Measurements from ENCODE around the gene FRMPD3. TPM values are rescaled to one million over a fixed set of nuclear protein-coding genes. Genes with fewer than 3 reads are reported as not detected.

The FRMPD3 gene
- total RNA-seq, result not detected

DNA sequence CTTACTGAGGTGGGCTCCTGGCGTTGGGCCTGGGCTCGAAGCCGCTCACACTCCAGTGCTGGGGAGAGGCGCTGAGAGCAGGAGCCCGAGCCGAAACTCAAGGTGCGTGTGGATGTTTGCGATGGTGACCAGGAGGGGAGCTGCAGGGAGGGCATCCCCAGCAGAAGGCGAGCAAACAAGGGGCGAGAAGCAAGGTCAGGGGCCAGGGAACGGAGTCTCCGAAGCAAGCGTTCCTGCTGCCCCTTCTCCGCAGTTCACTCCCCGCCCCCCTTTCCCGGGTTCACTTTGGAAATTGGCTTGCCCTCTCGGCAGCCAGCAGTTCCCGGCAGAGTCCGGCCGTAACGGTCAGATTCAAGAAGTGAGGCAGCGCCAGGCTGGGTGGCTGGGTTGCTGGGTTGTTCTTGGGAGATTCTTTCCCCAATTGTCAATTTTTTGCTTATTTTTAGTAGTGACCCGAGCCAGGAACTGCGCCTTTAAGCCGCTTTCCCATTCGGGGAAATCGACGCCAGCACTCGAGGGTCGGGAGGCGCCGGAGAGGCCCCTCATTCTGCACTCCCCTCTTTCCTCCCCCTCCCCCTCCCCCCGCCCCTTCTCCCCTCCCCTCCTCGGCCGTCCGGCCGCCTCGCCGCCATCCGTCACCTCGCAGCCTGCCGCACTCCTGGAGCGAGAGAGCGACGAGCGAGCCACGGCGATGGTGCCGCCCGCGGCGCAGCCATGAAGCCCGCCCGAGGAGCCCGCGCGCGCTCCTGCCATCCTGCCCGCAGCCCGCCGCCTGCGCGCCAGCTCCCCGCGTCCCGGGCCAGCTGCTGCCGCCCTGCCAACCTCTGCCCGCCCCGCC lies at the start of gene FRMPD3:
Gene FRMPD3 (plus strand): TSS at position 655 of the 838 bp plus-strand sequence. CDS start 76,937 bp downstream, outside the sequence.
- H3K36me3 Mint-ChIP-seq, result no peaks in the 10 kb centered on the region
- peak; percentile 29 for ATAC-seq
- H3K27ac Mint-ChIP-seq, result no peak within 1 kb of the TSS
- H3K9me3 Mint-ChIP-seq (ENCODE audit: low read depth), result no peaks in the 10 kb centered on the region
- no peak for DNase-seq
- CTCF ChIA-PET, result no interaction called here
- peaks cover 16% of the 10 kb centered on the region for H3K4me1 Mint-ChIP-seq
- H3K4me3 Mint-ChIP-seq, result peak within 1 kb of the TSS; percentile 41
- H3K27me3 Mint-ChIP-seq, result peaks cover 60% of the 10 kb centered on the region

DNA sequence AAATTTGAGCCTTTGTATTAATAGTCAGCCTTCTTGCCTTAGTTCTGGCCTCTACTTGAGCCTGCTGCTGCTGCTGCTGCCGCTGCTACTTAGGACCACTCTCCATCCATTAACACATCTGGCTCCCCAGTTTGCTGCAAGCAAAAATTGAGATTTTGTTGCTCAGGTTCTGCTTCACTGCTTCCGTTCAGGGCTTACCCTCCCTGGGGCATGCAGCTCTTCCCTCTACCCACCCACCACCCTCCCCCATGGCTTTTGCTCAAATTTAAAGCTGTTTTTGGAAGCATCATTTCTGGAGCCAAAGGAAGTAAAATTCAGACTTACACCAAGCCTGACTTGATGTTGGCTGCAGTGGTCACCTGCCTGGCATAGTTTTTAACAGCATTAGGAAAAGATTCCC lies 28.9 kb upstream of the FRMPD3 start:
- H3K36me3 Mint-ChIP-seq, result no peaks in the 10 kb centered on the region
- CTCF ChIA-PET, result no interaction called here
- peaks cover 11% of the 10 kb centered on the region for H3K27me3 Mint-ChIP-seq
- no peak overlapping the region for H3K4me3 Mint-ChIP-seq
- no peaks in the 10 kb centered on the region for H3K4me1 Mint-ChIP-seq
- ATAC-seq (no peak), DNase-seq (no peak)
- no peaks in the 10 kb centered on the region for H3K9me3 Mint-ChIP-seq (ENCODE audit: low read depth)
- H3K27ac Mint-ChIP-seq, result no peak overlapping the region

DNA sequence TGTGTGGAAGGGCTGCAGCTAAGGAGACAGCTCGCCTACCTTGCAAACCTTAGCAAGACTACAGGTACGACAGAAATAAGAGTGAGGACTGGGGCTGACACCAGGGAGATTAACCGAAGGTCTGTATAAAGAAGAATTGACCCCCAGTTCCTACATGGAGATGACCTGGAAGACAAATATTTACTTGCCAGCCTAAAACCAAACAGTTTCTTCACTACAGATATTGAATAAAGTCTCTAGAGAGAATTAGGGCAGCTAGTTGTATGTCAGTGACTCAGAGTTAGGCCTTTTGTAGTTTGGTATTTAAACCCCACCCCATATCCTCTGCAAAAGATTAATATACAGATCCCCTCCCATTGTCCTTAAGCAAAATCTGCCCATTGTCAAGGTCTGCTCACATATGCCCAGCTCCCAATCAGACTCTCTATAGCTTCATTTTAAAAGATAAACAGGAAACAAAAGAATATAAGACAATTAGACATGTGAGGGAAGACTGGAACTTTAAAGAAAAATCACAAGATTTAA lies 28.1 kb upstream of the FRMPD3 start:
- no peaks in the 10 kb centered on the region for H3K36me3 Mint-ChIP-seq
- peaks cover 11% of the 10 kb centered on the region for H3K27me3 Mint-ChIP-seq
- H3K9me3 Mint-ChIP-seq (ENCODE audit: low read depth), result no peaks in the 10 kb centered on the region
- no peak for DNase-seq
- H3K4me3 Mint-ChIP-seq, result no peak overlapping the region
- no peaks in the 10 kb centered on the region for H3K4me1 Mint-ChIP-seq
- no peak overlapping the region for H3K27ac Mint-ChIP-seq
- CTCF ChIA-PET, result no interaction called here
- ATAC-seq, result no peak

DNA sequence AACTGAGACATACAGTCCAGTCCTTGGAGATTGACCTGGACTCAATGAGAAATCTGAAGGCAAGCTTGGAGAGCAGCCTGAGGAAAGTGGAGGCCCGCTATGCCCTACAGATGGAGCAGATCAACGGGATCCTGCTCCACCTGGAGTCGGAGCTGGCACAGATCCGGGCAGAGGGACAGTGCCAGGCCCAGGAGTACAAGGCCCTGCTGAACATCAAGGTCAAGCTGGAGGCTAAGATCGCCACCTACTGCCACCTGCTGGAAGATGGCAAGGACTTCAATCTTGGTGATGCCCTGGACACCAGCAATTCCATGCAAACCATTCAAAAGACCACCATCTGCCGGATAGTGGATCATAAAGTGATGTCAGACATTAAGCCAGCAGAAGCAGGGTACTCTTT lies 20.4 kb upstream of the FRMPD3 start:
- no peaks in the 10 kb centered on the region for H3K36me3 Mint-ChIP-seq
- H3K4me1 Mint-ChIP-seq, result no peaks in the 10 kb centered on the region
- CTCF ChIA-PET, result no interaction called here
- H3K27me3 Mint-ChIP-seq, result peaks cover 5% of the 10 kb centered on the region
- ATAC-seq (no peak), DNase-seq (no peak)
- H3K27ac Mint-ChIP-seq, result no peak overlapping the region
- H3K9me3 Mint-ChIP-seq (ENCODE audit: low read depth), result no peaks in the 10 kb centered on the region
- H3K4me3 Mint-ChIP-seq, result no peak overlapping the region

DNA sequence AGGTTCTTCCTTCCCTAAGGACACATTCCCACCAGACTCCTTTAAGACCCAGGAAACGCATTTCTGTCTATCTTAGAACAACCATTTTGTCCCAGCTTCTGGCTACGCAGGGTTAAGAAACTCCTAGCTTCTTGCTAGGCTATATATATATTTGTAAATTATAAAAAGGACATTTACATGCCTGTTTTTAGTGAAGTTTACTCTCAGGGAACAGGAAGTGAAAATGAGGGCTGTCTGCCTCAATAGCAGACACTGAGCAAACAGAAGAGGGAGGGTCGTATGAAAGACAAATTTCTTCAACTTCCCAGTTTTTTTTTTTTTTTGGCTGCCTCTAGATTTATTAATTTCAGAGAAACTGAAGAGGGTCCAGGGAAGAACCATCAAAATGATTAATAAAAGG lies 9.3 kb upstream of the FRMPD3 start:
- DNase-seq, result no peak
- Mint-ChIP-seq H3K4me3 (no peak overlapping the region), H3K9me3 (ENCODE audit: low read depth) (no peaks in the 10 kb centered on the region), H3K27me3 (peaks cover 16% of the 10 kb centered on the region), H3K4me1 (no peaks in the 10 kb centered on the region), H3K36me3 (no peaks in the 10 kb centered on the region), H3K27ac (no peak overlapping the region)
- CTCF ChIA-PET, result no interaction called here
- no peak for ATAC-seq

DNA sequence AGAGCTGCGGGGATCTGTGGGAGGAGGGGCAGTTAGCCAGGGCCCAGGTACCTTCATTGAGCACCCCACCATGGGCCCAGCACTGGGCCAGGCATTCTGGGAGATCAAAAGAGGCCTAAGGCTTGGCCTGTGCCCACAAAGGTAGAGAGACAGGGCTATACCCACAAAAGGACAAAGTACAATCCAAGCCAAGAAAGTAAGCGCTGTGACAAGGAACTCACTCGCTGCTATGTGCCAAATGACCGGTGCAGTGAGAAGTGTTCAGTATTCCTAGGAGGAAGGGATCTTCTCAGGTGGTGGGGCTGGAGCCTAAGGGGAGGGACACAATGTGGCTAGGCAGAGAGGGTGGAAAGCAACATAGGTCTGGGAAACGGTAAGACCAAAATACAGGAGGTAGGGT lies 8.8 kb upstream of the FRMPD3 start:
- Mint-ChIP-seq H3K4me1 (no peaks in the 10 kb centered on the region), H3K9me3 (ENCODE audit: low read depth) (no peaks in the 10 kb centered on the region), H3K27me3 (peaks cover 18% of the 10 kb centered on the region), H3K27ac (no peak overlapping the region), H3K36me3 (no peaks in the 10 kb centered on the region), H3K4me3 (no peak overlapping the region)
- CTCF ChIA-PET, result no interaction called here
- no peak for DNase-seq
- ATAC-seq, result no peak

DNA sequence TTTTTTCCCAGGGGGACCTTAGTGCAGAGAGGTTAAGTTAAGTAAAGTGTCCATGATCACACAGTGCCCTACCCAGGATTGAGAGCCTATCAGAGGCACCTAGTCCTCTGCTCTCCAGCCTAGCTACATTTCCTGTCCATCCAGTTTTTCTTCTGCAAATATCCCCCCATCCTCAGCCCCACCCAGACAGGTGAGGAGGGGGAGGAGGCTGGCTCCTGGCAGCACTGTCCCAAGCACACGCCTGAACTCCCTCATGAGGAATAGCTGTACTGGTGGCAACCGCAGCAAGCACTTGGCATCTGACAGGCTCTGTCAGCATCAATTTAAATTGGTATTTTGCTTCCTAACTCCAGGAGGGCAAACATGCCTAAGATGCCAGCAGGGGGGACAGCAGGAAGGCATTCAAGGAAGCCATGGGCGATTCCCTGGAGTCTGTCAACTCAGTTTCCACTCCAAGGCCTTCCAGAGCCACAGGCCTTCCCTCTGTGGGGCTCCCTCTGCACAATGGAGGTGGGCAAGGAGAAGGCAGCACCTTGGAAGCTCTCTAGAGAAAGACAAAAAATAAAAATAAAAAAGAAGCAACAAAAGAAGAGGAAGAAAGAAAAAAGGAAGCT lies 6.4 kb upstream of the FRMPD3 start:
- H3K4me1 Mint-ChIP-seq, result no peaks in the 10 kb centered on the region
- no peaks in the 10 kb centered on the region for H3K9me3 Mint-ChIP-seq (ENCODE audit: low read depth)
- no peaks in the 10 kb centered on the region for H3K36me3 Mint-ChIP-seq
- DNase-seq (no peak), ATAC-seq (no peak)
- H3K4me3 Mint-ChIP-seq, result no peak overlapping the region
- CTCF ChIA-PET, result no interaction called here
- no peak overlapping the region for H3K27ac Mint-ChIP-seq
- H3K27me3 Mint-ChIP-seq, result peaks cover 28% of the 10 kb centered on the region

DNA sequence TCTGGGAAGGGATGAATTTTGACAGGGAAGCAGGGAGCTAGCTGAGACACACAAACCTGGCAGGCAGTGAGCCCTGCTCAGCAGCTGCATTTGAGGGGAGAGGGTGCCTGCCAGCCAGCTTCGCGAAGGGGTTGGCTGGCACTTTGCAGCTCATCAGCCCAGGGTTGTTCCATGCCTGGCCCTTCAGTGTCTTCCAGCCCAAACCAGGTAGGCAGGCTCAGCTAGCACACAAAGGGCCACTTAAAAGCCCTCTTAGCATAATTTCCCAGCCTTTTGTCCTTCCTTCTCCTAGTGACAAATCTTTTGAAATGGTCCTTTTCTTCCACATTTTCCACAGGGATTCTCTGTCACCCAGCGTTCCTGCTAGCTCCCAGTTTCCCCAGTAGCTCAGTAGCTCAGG lies 4.3 kb upstream of the FRMPD3 start:
- H3K27me3 Mint-ChIP-seq, result peaks cover 37% of the 10 kb centered on the region
- no peaks in the 10 kb centered on the region for H3K36me3 Mint-ChIP-seq
- H3K4me3 Mint-ChIP-seq, result no peak overlapping the region
- H3K27ac Mint-ChIP-seq, result no peak overlapping the region
- no peak for ATAC-seq
- CTCF ChIA-PET, result no interaction called here
- DNase-seq, result no peak
- peaks cover 4% of the 10 kb centered on the region for H3K4me1 Mint-ChIP-seq
- no peaks in the 10 kb centered on the region for H3K9me3 Mint-ChIP-seq (ENCODE audit: low read depth)

DNA sequence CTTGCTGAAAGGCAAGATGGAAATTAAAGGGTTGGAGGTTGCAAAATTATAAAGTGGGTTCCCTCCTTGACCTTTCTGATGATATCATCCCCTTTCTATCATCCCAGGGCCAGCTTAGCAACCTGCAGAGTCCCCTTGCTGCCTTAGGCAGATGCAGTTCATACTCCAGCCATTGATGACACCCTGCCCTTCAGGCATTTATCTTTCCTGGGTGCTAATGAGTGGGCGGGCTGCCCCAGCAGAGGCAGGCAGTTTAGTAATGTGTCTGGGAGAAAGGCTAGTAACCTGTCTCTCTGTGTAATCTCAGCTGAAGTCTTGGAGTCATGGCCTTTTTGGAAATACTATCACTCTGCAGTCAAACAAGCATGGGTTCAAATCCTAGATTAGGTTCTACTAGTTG lies 3.8 kb upstream of the FRMPD3 start:
- DNase-seq (no peak), ATAC-seq (no peak)
- Mint-ChIP-seq H3K27me3 (peaks cover 41% of the 10 kb centered on the region), H3K4me1 (peaks cover 7% of the 10 kb centered on the region), H3K9me3 (ENCODE audit: low read depth) (no peaks in the 10 kb centered on the region), H3K36me3 (no peaks in the 10 kb centered on the region), H3K27ac (no peak overlapping the region), H3K4me3 (no peak overlapping the region)
- CTCF ChIA-PET, result no interaction called here

DNA sequence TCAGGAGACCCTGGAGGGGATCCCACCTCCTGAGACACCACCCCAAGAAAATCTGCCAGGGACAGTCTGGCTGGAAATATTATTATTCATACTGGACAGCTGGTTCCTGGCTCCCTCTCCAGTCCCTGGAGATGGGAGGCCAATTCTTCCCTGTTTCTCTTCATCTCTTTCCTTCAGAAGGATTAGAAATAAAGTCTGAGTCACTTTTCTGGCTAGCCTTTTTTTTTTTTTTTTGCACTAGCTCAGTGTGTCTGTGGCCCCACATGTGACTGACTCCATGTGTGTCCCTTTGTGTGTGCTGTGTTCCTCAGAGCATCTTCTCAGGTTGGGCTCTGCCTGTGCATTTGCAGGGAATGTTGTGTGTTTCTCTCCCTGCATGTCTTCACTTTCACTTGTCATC lies 1.8 kb upstream of the FRMPD3 start:
- Mint-ChIP-seq H3K4me3 (no peak overlapping the region), H3K27ac (no peak overlapping the region), H3K4me1 (peaks cover 16% of the 10 kb centered on the region), H3K9me3 (ENCODE audit: low read depth) (no peaks in the 10 kb centered on the region), H3K36me3 (no peaks in the 10 kb centered on the region), H3K27me3 (peaks cover 58% of the 10 kb centered on the region)
- no peak for DNase-seq
- CTCF ChIA-PET, result no interaction called here
- ATAC-seq, result no peak

DNA sequence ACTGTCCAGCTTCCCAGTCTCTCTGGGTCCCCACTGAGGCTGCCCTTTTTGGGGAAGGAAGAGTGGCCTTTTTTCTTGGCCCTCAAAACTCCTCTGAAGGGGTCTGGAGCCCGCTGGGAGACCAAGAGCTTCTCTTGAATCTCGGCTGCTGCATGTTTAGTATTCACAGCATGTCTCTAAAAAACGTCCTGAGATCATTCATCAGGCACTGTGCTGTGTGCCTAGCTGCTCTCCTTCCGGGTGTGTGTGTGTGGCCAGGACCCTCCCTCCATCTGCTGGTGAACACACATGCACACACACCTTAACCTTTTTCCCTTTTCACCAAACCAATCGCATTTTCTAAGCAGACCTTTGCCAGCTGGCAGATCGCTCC lies 841 bp upstream of the FRMPD3 start:
- Mint-ChIP-seq H3K27ac (no peak overlapping the region), H3K27me3 (peaks cover 60% of the 10 kb centered on the region), H3K4me3 (peak overlapping the region; percentile 35), H3K9me3 (ENCODE audit: low read depth) (no peaks in the 10 kb centered on the region), H3K36me3 (no peaks in the 10 kb centered on the region), H3K4me1 (peaks cover 16% of the 10 kb centered on the region)
- ATAC-seq (no peak), DNase-seq (no peak)
- CTCF ChIA-PET, result no interaction called here

DNA sequence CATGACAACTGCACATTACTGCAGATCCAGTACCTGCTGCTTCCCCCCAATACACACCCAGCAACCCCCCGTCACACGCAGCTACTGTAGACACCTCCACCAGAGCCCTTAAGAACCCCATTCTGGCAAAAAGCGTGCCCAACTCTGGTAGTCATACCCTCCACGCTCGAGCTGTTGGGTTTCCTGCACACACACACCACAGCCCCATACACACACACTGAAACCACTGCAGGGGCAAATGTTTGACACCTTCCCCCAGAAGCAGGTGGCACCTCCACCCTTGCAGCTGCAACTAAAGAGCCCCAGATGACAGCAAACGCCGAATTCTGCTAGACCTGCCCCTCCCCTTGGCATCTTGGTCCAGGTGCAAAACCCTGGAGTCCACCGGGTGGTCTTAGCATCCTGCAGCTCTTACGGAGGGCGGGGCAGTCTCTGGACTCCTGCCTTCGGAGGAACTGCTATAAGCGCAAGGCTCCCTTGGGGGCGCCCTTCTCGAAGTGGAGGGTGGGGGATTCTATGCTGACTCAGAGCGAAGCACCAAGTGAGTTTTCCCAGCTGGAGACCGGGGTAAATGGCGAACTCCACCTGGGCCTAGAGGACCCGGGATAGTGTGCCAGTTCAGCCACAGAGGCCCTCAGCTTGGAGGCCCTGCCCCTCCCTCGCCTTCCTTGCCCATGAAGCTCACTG lies 1.5 kb downstream of the FRMPD3 start:
- peaks cover 52% of the 10 kb centered on the region for H3K27me3 Mint-ChIP-seq
- DNase-seq, result peak; percentile 42
- no peak overlapping the region for H3K4me3 Mint-ChIP-seq
- no peaks in the 10 kb centered on the region for H3K36me3 Mint-ChIP-seq
- H3K9me3 Mint-ChIP-seq (ENCODE audit: low read depth), result no peaks in the 10 kb centered on the region
- H3K4me1 Mint-ChIP-seq, result peaks cover 16% of the 10 kb centered on the region
- CTCF ChIA-PET, result interaction anchor here (1.4 kb wide), 1 partner anchor 92 kb away, joined by 3 read pairs; no protein-coding TSS in a partner anchor
- ATAC-seq, result peak; percentile 18
- H3K27ac Mint-ChIP-seq, result no peak overlapping the region

DNA sequence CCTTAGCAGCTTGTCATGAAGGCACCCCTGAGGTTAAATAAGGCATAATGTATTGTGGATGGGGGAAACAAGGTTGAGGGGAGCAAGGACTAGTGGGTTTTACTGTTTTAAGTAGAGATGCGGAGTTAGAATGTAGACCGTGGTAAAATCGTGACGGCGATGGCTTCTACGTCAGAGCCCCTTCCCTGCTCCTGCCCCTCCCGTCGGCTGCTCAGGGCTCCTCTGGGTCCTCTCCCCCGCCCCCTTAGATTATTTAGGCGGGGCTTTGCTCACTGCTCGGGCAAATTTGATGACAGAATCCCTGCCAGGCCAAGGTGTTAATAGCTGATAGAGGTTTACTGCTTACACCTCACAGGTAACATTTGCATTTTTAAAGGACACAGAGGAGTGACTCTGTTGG lies 2.3 kb downstream of the FRMPD3 start:
- H3K27me3 Mint-ChIP-seq, result peaks cover 52% of the 10 kb centered on the region
- ATAC-seq (no peak), DNase-seq (no peak)
- no peaks in the 10 kb centered on the region for H3K36me3 Mint-ChIP-seq
- no peak overlapping the region for H3K4me3 Mint-ChIP-seq
- CTCF ChIA-PET, result interaction anchor here (1.1 to 1.4 kb wide), 2 partner anchors 91 to 329 kb away, joined by 3 to 4 read pairs; no protein-coding TSS in a partner anchor
- no peaks in the 10 kb centered on the region for H3K9me3 Mint-ChIP-seq (ENCODE audit: low read depth)
- peaks cover 16% of the 10 kb centered on the region for H3K4me1 Mint-ChIP-seq
- H3K27ac Mint-ChIP-seq, result no peak overlapping the region
